Measurements from ENCODE around the gene ZNF45. TPM values are rescaled to one million over a fixed set of nuclear protein-coding genes. Genes with fewer than 3 reads are reported as not detected.

Gene ZNF45
- total and polyA plus RNA-seq, 2 of the 13 experiments (the other 11 are each of a cell fraction or from before 2014, with no cell fraction given) = 2.4 to 11.3 TPM

GRCh38 chr19:43908659-43909058 is 26.4 kb downstream of the ZNF45 start:
- no peak for TF ChIP-seq E2F2 (CRISPR knock-in tag; IDR thresholded peaks at IDR 0.05; ENCODE audit: borderline replicate concordance)
- no peak for TF ChIP-seq PRDM10 (CRISPR knock-in tag; IDR thresholded peaks at IDR 0.05; ENCODE audit: low read depth)
- no peak for TF ChIP-seq ZBTB20 (CRISPR knock-in tag; IDR thresholded peaks at IDR 0.05; ENCODE audit: borderline replicate concordance, low read depth)
- no peak for TF ChIP-seq ZKSCAN8 (CRISPR knock-in tag; IDR thresholded peaks at IDR 0.05; ENCODE audit: borderline replicate concordance)
- no peak for TF ChIP-seq ZNF281 (CRISPR knock-in tag; IDR thresholded peaks at IDR 0.05; ENCODE audit: borderline replicate concordance)
- no peak for TF ChIP-seq ZSCAN22 (CRISPR knock-in tag; IDR thresholded peaks at IDR 0.05)
- no peak for TF ChIP-seq GABPB1 (CRISPR knock-in tag; IDR thresholded peaks at IDR 0.05)
- TF ChIP-seq FOXA1 (IDR thresholded peaks at IDR 0.05) = no peak
- TF ChIP-seq FOXA1 (CRISPR knock-in tag; IDR thresholded peaks at IDR 0.05) = no peak
- no peak for TF ChIP-seq MYC (CRISPR knock-in tag; IDR thresholded peaks at IDR 0.05; ENCODE audit: borderline replicate concordance)
- TF ChIP-seq KLF11 (CRISPR knock-in tag; IDR thresholded peaks at IDR 0.05) = no peak
- no peak for TF ChIP-seq MEIS2 (CRISPR knock-in tag; IDR thresholded peaks at IDR 0.05)
- no peak for TF ChIP-seq ZNF232 (CRISPR knock-in tag; IDR thresholded peaks at IDR 0.05; ENCODE audit: borderline replicate concordance)
- TF ChIP-seq TBX3 (IDR thresholded peaks at IDR 0.05; ENCODE audit: borderline replicate concordance) = no peak
- no peak for TF ChIP-seq KMT2A (CRISPR knock-in tag; IDR thresholded peaks at IDR 0.05)
- TF ChIP-seq ATF6 (CRISPR knock-in tag; conservative IDR thresholded peaks at IDR 0.05) = no peak
- no peak for TF ChIP-seq ZNF317 (CRISPR knock-in tag; IDR thresholded peaks at IDR 0.05)
- CTCF ChIA-PET (ENCODE audit: low intra/inter-chr PET ratio, low total read pairs) = no interaction called here
- no peak overlapping the region for H3K27ac ChIP-seq (ENCODE audit: extremely low read length, insufficient read depth, low read length)
- in situ Hi-C loops (cut with HindIII; ENCODE audit: extremely low pct_ligation_motif_present, low pct_unique_long_range_greater_than_20kb) = no loop called here
- H3K4me1 ChIP-seq (ENCODE audit: insufficient read depth, low read length) = no peaks in the 10 kb centered on the region
- no peak for FAIRE-seq
- intact Hi-C loops (cut with micrococcal nuclease; ENCODE audit: unreplicated experiment) = no loop called here
- WGBS (ENCODE audit: low lambda C conversion rate) = 25% methylated on average over 1 of the region's 1 CpG
- H3K79me2 ChIP-seq (ENCODE audit: insufficient read depth, low read length) = no peaks in the 10 kb centered on the region
- H3K4me2 ChIP-seq (ENCODE audit: low read depth, low read length) = no peak overlapping the region
- H2AFZ ChIP-seq (ENCODE audit: low read length) = no peak overlapping the region
- BruUV-seq (replicated peaks) = no TSS peak
- H4K20me1 ChIP-seq (ENCODE audit: insufficient read depth, low read length) = no peaks in the 10 kb centered on the region
- H3K4me3 ChIP-seq (replicated peaks in 1 of 3; ENCODE audit: insufficient read depth in 1 of 3, low read depth in 2 of 3, low read length in 3 of 3) = no peak overlapping the region
- H3K9ac ChIP-seq (ENCODE audit: insufficient read depth, low read depth, low read length) = no peak overlapping the region
- H3K9me3 ChIP-seq (ENCODE audit: low read length) = peaks cover 70% of the 10 kb centered on the region
- peaks cover under 1 to 6% of the 10 kb centered on the region in 2 experiments; a peak in 2 of 5 replicates for H3K36me3 ChIP-seq (replicated peaks in 1 of 2; ENCODE audit: control insufficient read depth in 1 of 2, insufficient read depth in 2 of 2, low read length in 2 of 2)
- POLR2A ChIA-PET = no interaction called here
- no peak for ATAC-seq
- H3K27me3 ChIP-seq (ENCODE audit: control insufficient read depth in 1 of 2, insufficient read depth in 2 of 2, low read length in 2 of 2) = no peaks in the 10 kb centered on the region
- no peak for DNase-seq (ENCODE audit: low spot score)
